ENCODE data around the gene MDP1. TPM values are rescaled to one million over a fixed set of nuclear protein-coding genes. Genes with fewer than 3 reads are reported as not detected.

The MDP1 gene
- total RNA-seq, 2 donors from 2014 or later, result 19.1 to 25.5 TPM

DNA sequence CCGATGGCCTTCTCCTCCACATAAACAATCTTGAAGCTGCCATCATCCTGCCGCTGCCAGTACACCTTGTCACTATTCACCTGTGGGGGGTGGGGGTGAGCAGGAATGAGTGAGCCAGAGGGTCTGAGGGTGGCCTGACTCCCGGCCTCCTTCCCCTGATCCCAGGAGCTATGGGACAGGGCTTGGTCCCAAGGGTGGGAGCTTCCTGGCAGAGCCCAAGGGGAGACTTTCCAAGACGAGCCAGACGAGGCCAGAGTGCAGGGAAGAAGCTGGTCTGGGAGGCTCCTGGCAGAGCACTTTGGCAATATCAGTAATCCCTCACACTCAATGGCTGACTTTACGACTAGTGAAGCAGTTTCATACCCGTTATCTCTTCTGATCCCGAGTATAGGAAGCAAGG, 39.6 kb upstream of the MDP1 start:
- no peak for TF ChIP-seq CTCF (IDR thresholded peaks at IDR 0.05)
- TF ChIP-seq POLR2A (IDR thresholded peaks at IDR 0.05), result no peak
- no peak for TF ChIP-seq POLR2AphosphoS5 (IDR thresholded peaks at IDR 0.05)
- intact Hi-C loops (cut with DNase I), result no loop called here
- Histone ChIP-seq H3K27ac (no peak overlapping the region), H3K27me3 (replicated peaks; ENCODE audit: insufficient read depth) (no peaks in the 10 kb centered on the region), H3K4me1 (replicated peaks) (no peaks in the 10 kb centered on the region), H3K4me3 (no peak overlapping the region), H3K36me3 (no peaks in the 10 kb centered on the region), H3K9me3 (no peaks in the 10 kb centered on the region)
- no peak for DNase-seq (ENCODE audit: low spot score)
- 81% methylated on average over 8 of the region's 8 CpGs for WGBS

DNA sequence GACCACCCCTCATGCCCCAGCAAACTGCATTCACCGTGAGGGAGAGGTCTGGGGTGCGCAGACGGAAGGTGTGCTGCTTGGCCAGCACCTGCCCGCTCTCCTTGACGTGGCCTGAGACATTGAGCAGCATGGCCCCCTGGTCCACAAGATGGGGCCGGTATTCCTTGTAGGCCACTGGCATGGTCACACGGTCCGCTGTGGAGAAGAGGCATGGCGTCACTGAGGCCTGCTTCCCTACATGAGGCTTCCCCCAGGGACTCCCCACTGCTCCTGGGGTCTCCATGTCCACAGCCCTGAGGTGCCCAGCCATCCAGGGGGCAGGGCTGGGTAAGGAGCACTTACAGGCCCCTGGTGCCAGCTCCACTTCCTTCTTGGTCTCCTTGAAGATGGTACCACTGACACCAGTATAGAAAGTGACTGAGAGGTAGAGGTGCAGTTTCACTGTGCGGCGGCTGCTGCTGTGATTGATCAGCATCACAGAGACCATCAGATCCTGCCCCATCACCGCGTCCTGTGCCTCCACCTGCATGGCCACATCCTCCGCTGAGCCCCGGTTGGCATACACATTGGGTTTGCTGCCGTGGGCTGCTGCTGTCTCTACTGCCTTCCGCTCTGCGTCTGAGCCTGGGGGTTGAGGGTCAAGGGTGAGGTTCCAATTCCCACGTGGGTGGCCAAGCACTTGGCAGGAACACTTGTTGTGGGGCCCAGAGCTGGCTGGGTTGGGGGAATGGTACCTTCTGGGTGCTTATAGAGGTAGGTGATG, 38.9 kb upstream of the MDP1 start:
- no peak overlapping the region for H3K27ac ChIP-seq
- 88% methylated on average over 16 of the region's 19 CpGs for WGBS
- H3K4me3 ChIP-seq, result no peak overlapping the region
- H3K36me3 ChIP-seq, result no peaks in the 10 kb centered on the region
- DNase-seq (ENCODE audit: low spot score), result no peak
- no peak for TF ChIP-seq POLR2A (IDR thresholded peaks at IDR 0.05)
- TF ChIP-seq POLR2AphosphoS5 (IDR thresholded peaks at IDR 0.05), result no peak
- TF ChIP-seq CTCF (IDR thresholded peaks at IDR 0.05), result no peak
- intact Hi-C loops (cut with DNase I), result no loop called here
- no peaks in the 10 kb centered on the region for H3K4me1 ChIP-seq (replicated peaks)
- H3K27me3 ChIP-seq (replicated peaks; ENCODE audit: insufficient read depth), result no peaks in the 10 kb centered on the region
- no peaks in the 10 kb centered on the region for H3K9me3 ChIP-seq

DNA sequence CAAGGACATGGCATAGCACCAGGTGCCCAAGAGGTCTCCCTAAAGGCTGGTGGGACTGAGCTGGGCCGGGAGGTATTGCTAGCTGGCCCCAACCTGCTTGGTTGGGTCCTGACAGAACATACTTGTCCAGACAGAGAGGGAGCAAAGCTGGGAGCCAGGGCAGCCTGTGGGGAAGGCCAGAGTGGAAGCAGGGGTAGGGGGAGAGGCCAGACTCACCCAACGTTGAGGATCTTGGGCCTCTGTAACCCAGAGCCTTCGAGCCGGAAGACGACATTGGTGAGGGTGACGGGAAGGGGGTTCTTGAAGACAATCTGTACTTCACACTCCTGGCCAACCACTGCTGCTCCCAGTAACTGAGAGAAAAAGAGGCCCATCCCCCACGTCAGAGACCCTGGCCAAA, 38.1 kb upstream of the MDP1 start:
- H3K27ac ChIP-seq, result no peak overlapping the region
- H3K36me3 ChIP-seq, result no peaks in the 10 kb centered on the region
- intact Hi-C loops (cut with DNase I), result no loop called here
- H3K9me3 ChIP-seq, result no peaks in the 10 kb centered on the region
- 88% methylated on average over 7 of the region's 7 CpGs for WGBS
- H3K4me3 ChIP-seq, result no peak overlapping the region
- no peaks in the 10 kb centered on the region for H3K4me1 ChIP-seq (replicated peaks)
- TF ChIP-seq POLR2AphosphoS5 (IDR thresholded peaks at IDR 0.05), result no peak
- no peak for TF ChIP-seq CTCF (IDR thresholded peaks at IDR 0.05)
- TF ChIP-seq POLR2A (IDR thresholded peaks at IDR 0.05), result no peak
- H3K27me3 ChIP-seq (replicated peaks; ENCODE audit: insufficient read depth), result no peaks in the 10 kb centered on the region
- DNase-seq (ENCODE audit: low spot score), result no peak

- no peaks in the 10 kb centered on the region for H3K27me3 ChIP-seq (replicated peaks; ENCODE audit: insufficient read depth)
- no peak overlapping the region for H3K4me3 ChIP-seq
- WGBS, result 75% methylated on average over 11 of the region's 11 CpGs
- H3K36me3 ChIP-seq, result no peaks in the 10 kb centered on the region
- no peak overlapping the region for H3K27ac ChIP-seq
- TF ChIP-seq POLR2A (IDR thresholded peaks at IDR 0.05) (no peak), POLR2AphosphoS5 (IDR thresholded peaks at IDR 0.05) (no peak), CTCF (IDR thresholded peaks at IDR 0.05) (no peak)
- no peaks in the 10 kb centered on the region for H3K9me3 ChIP-seq
- DNase-seq (ENCODE audit: low spot score), result no peak
- H3K4me1 ChIP-seq (replicated peaks), result no peaks in the 10 kb centered on the region
- intact Hi-C loops (cut with DNase I), result no loop called here
Observed at GRCh38 chr14:24252289-24253124, 36.6 kb upstream of the MDP1 start.

Measured in prostate gland (tissue), 2 donors.